Astrocyte of the spinal cord (primary cell): ENCODE measurements around the gene PRKCA.

ENCODE experiments used
- DNase-seq: peaks from one replicate; pipeline ENCODE4 v3.0.0; 2011; ENCODE audit warnings: low read depth, low spot score
- H3K4me3 ChIP-seq: 2 replicates; pipeline ENCODE4 v1.5.1; 2011; ENCODE audit warnings: low read depth, mild to moderate bottlenecking, low read length, moderate library complexity
- in situ Hi-C: cut with HindIII; loops from 2 replicates; pipeline ENCODE4 v1.10.0; 2017; ENCODE audit warnings: low sequenced_read_pairs
- TF ChIP-seq, protein P1 (sequence below): IDR thresholded peaks from 2 replicates; pipeline ENCODE4 v1.5.1; 2012; ENCODE audit warnings: low read depth, mild to moderate bottlenecking, low read length, inconsistent platforms

PRKCA gene

GRCh38 chr17:66264696-66265095 lies 37.7 kb upstream of the PRKCA start:
- in situ Hi-C loops, result no loop called here
- no peak for DNase-seq
- no peak overlapping the region for H3K4me3 ChIP-seq
- TF ChIP-seq, protein P1, sequence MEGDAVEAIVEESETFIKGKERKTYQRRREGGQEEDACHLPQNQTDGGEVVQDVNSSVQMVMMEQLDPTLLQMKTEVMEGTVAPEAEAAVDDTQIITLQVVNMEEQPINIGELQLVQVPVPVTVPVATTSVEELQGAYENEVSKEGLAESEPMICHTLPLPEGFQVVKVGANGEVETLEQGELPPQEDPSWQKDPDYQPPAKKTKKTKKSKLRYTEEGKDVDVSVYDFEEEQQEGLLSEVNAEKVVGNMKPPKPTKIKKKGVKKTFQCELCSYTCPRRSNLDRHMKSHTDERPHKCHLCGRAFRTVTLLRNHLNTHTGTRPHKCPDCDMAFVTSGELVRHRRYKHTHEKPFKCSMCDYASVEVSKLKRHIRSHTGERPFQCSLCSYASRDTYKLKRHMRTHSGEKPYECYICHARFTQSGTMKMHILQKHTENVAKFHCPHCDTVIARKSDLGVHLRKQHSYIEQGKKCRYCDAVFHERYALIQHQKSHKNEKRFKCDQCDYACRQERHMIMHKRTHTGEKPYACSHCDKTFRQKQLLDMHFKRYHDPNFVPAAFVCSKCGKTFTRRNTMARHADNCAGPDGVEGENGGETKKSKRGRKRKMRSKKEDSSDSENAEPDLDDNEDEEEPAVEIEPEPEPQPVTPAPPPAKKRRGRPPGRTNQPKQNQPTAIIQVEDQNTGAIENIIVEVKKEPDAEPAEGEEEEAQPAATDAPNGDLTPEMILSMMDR, result no peak

GRCh38 chr17:66268247-66268927 lies 34.0 kb upstream of the PRKCA start:
- in situ Hi-C loops, result no loop called here
- TF ChIP-seq, protein P1, result no peak
- H3K4me3 ChIP-seq, result no peak overlapping the region
- peak; percentile 80 for DNase-seq

DNA sequence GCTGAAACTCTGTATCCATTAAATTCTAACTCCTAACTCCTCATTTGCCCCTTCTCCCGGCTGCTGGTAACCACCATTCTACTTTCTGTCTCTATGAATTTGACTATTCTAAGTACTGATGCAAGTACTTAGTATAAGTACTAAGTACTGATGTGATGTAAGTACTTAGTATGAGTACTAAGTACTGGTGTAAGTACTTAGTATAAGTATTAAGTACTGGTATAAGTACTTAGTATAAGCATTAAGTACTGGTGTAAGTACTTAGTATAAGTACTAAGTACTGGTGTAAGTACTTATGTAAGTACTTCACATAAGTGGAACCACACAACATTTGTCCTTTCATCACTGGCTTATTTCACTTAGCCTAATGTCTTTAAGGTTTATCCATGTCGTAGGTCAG lies 32.3 kb upstream of the PRKCA start:
- TF ChIP-seq, protein P1, result no peak
- DNase-seq, result peak; percentile 14
- in situ Hi-C loops, result no loop called here
- H3K4me3 ChIP-seq, result no peak overlapping the region

GRCh38 chr17:66271512-66271911 lies 30.9 kb upstream of the PRKCA start:
- TF ChIP-seq, protein P1, result no peak
- H3K4me3 ChIP-seq, result no peak overlapping the region
- in situ Hi-C loops, result no loop called here
- no peak for DNase-seq

- in situ Hi-C loops, result no loop called here
- no peak overlapping the region for H3K4me3 ChIP-seq
- TF ChIP-seq, protein P1, result no peak
- DNase-seq, result peak; percentile 76
Observed at GRCh38 chr17:66272811-66273585, 29.4 kb upstream of the PRKCA start.

DNA sequence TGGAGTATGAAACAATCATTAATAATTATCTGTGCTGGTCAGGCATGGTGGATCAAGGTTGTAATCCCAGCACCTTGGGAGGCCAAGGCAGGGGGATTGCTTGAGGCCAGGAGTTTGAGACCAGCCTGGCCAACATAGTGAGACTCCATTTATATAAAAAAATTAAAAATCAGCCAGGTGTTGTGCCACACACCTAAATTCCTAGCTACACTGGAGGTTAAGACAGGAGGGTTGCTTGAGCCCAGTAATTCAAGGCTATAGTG lies 28.9 kb upstream of the PRKCA start:
- no peak overlapping the region for H3K4me3 ChIP-seq
- in situ Hi-C loops, result no loop called here
- DNase-seq, result no peak
- TF ChIP-seq, protein P1, result no peak
